Activated CD8-positive, alpha-beta memory T cell treated with anti-CD3 and anti-CD28 coated beads, Interleukin-2, amount 50 U/mL, for 48 hours (primary cell): ENCODE data around the gene SYNPO2.
"Not testable (repeated sequence)": the region's sequence is repeated elsewhere in the genome, so short reads cannot be mapped to it uniquely, and the experiment has no call there.

Source experiments
- DNase-seq: peaks from one replicate; pipeline ENCODE4 v3.0.0-alpha.2; 2020

The SYNPO2 gene

GRCh38 chr4:119038116-119038841 is 149.6 kb downstream of the SYNPO2 start:
- no peak for DNase-seq

- DNase-seq = no peak
These were observed 150.5 kb downstream of the SYNPO2 start for GRCh38 chr4:119039160-119039559.

- DNase-seq = no peak
These were observed 151.1 kb downstream of the SYNPO2 start for GRCh38 chr4:119039779-119040178.

- no peak for DNase-seq
These were observed 151.6 kb downstream of the SYNPO2 start for GRCh38 chr4:119040261-119040660.

- DNase-seq = no peak
These were observed 152.1 kb downstream of the SYNPO2 start for GRCh38 chr4:119040694-119041185.

- DNase-seq = no peak
These were observed 152.7 kb downstream of the SYNPO2 start for GRCh38 chr4:119041396-119041795.

- DNase-seq = no peak
These were observed 153.4 kb downstream of the SYNPO2 start for GRCh38 chr4:119041951-119042560.

GRCh38 chr4:119046263-119046662 is 157.6 kb downstream of the SYNPO2 start:
- DNase-seq = no peak

GRCh38 chr4:119047059-119047458 is 158.4 kb downstream of the SYNPO2 start:
- DNase-seq = not testable (repeated sequence)

GRCh38 chr4:119048446-119048845 is 159.8 kb downstream of the SYNPO2 start:
- no peak for DNase-seq

GRCh38 chr4:119049342-119049741 is 160.7 kb downstream of the SYNPO2 start:
- no peak for DNase-seq

- no peak for DNase-seq
These were observed 162.0 kb downstream of the SYNPO2 start for GRCh38 chr4:119050527-119051090.

GRCh38 chr4:119053245-119053644 is 164.6 kb downstream of the SYNPO2 start:
- no peak for DNase-seq

- no peak for DNase-seq
These were observed 165.3 kb downstream of the SYNPO2 start for GRCh38 chr4:119053997-119054396.

- DNase-seq = no peak
These were observed 168.8 kb downstream of the SYNPO2 start for GRCh38 chr4:119057417-119057816.

- no peak for DNase-seq
These were observed 170.6 kb downstream of the SYNPO2 start for GRCh38 chr4:119059221-119059620.

- DNase-seq = not testable (repeated sequence)
These were observed 178.5 kb downstream of the SYNPO2 start for GRCh38 chr4:119067125-119067524.

GRCh38 chr4:119067670-119068360 is 179.2 kb downstream of the SYNPO2 start:
- DNase-seq = not testable (repeated sequence)

GRCh38 chr4:119068529-119068962 is 179.9 kb downstream of the SYNPO2 start:
- no peak for DNase-seq

- no peak for DNase-seq
These were observed 181.6 kb downstream of the SYNPO2 start for GRCh38 chr4:119070301-119070700.

GRCh38 chr4:119080721-119081541 is 192.3 kb downstream of the SYNPO2 start:
- no peak for DNase-seq

- DNase-seq = no peak
These were observed 192.8 kb downstream of the SYNPO2 start for GRCh38 chr4:119081542-119081859.

GRCh38 chr4:119081943-119082342 is 193.3 kb downstream of the SYNPO2 start:
- DNase-seq = no peak
